IgD-negative memory B cell (primary cell): ENCODE results near the gene UVSSA. TPM values are rescaled to one million over a fixed set of nuclear protein-coding genes. Genes with fewer than 3 reads are reported as not detected.
A peak's percentile ranks its signal among the peaks of the same experiment; 100 is the strongest.

Source experiments
- H3K27ac Mint-ChIP-seq, 3 donors: one replicate each; pipeline ENCODE4 v1.8.0; 2020 to 2022; ENCODE audit warnings: mild to moderate bottlenecking in 3 of 3, mixed read lengths in 3 of 3, moderate library complexity in 1 of 3
- H3K27me3 Mint-ChIP-seq: one replicate; pipeline ENCODE4 v1.8.0; 2021; ENCODE audit warnings: mixed read lengths
- H3K36me3 Mint-ChIP-seq: one replicate; pipeline ENCODE4 v1.8.0; 2020; ENCODE audit warnings: mild to moderate bottlenecking, mixed read lengths
- H3K4me1 Mint-ChIP-seq, 3 donors: one replicate each; pipeline ENCODE4 v1.8.0; 2020 to 2022; ENCODE audit warnings: mixed read lengths in 3 of 3, mild to moderate bottlenecking in 1 of 3
- H3K4me3 Mint-ChIP-seq, 4 donors: one replicate each; pipeline ENCODE4 v1.8.0; 2020 to 2022; ENCODE audit warnings: mild to moderate bottlenecking in 4 of 4, mixed read lengths in 4 of 4, moderate library complexity in 3 of 4
- H3K9me3 Mint-ChIP-seq, 3 donors: one replicate each; pipeline ENCODE4 v1.8.0; 2020 to 2021; ENCODE audit warnings: mixed read lengths in 3 of 3, mild to moderate bottlenecking in 1 of 3
- polyA plus RNA-seq: library from polyadenylated mRNA; unstranded; fragments of 300-500 nt; fragmentation: Illumina TruSeq; gene quantifications from one replicate; pipeline ENCODE4 v1.2.3, GENCODE V29; 2021

The UVSSA gene
- polyA plus RNA-seq = 9.5 TPM

- no peaks in the 10 kb centered on the region for H3K27me3 Mint-ChIP-seq
- H3K9me3 Mint-ChIP-seq = no peaks in the 10 kb centered on the region
- H3K4me3 Mint-ChIP-seq = peak within 1 kb of the TSS; percentile 90 to 97 (median 96)
- peaks cover 2% of the 10 kb centered on the region for H3K36me3 Mint-ChIP-seq
- H3K27ac Mint-ChIP-seq = peak within 1 kb of the TSS; percentile 84 to 94 (median 93)
- H3K4me1 Mint-ChIP-seq = peaks cover 10 to 28% (median 21%) of the 10 kb centered on the region in 3 donors
These were observed at the start of gene UVSSA for GRCh38 chr4:1346781-1347409. Gene UVSSA (plus strand): TSS chr4:1347208. CDS start chr4:1348092, 884 bp downstream.

GRCh38 chr4:1297456-1298325 is 49.3 kb upstream of the UVSSA start:
- no peaks in the 10 kb centered on the region for H3K9me3 Mint-ChIP-seq
- H3K4me3 Mint-ChIP-seq = peak overlapping the region in 1 of 4 donors; percentile 23
- H3K27ac Mint-ChIP-seq = peak overlapping the region in 2 of 3 donors; percentile 22 to 60
- peaks cover 7 to 21% (median 14%) of the 10 kb centered on the region in 3 donors for H3K4me1 Mint-ChIP-seq
- no peaks in the 10 kb centered on the region for H3K36me3 Mint-ChIP-seq
- H3K27me3 Mint-ChIP-seq = no peaks in the 10 kb centered on the region

- peaks cover 8 to 21% (median 13%) of the 10 kb centered on the region in 3 donors for H3K4me1 Mint-ChIP-seq
- no peaks in the 10 kb centered on the region for H3K9me3 Mint-ChIP-seq
- no peaks in the 10 kb centered on the region for H3K27me3 Mint-ChIP-seq
- no peak overlapping the region for H3K27ac Mint-ChIP-seq
- peak overlapping the region in 2 of 4 donors; percentile 23 to 80 for H3K4me3 Mint-ChIP-seq
- no peaks in the 10 kb centered on the region for H3K36me3 Mint-ChIP-seq
These were observed 48.5 kb upstream of the UVSSA start for GRCh38 chr4:1298461-1298860.

- H3K27me3 Mint-ChIP-seq = no peaks in the 10 kb centered on the region
- H3K36me3 Mint-ChIP-seq = no peaks in the 10 kb centered on the region
- H3K4me3 Mint-ChIP-seq = peak overlapping the region in 1 of 4 donors; percentile 51
- H3K9me3 Mint-ChIP-seq = no peaks in the 10 kb centered on the region
- peaks cover 4 to 16% (median 8%) of the 10 kb centered on the region in 3 donors for H3K4me1 Mint-ChIP-seq
- peak overlapping the region in 1 of 3 donors; percentile 53 for H3K27ac Mint-ChIP-seq
These were observed 47.6 kb upstream of the UVSSA start for GRCh38 chr4:1299301-1299860.

- H3K36me3 Mint-ChIP-seq = peaks cover 4% of the 10 kb centered on the region
- no peak overlapping the region for H3K27ac Mint-ChIP-seq
- H3K27me3 Mint-ChIP-seq = no peaks in the 10 kb centered on the region
- no peaks in the 10 kb centered on the region for H3K9me3 Mint-ChIP-seq
- peaks cover 8 to 17% (median 13%) of the 10 kb centered on the region in 3 donors for H3K4me1 Mint-ChIP-seq
- peak overlapping the region in 1 of 4 donors; percentile 27 for H3K4me3 Mint-ChIP-seq
These were observed 46.2 kb upstream of the UVSSA start for GRCh38 chr4:1300466-1301455.

- Mint-ChIP-seq H3K4me3 (no peak overlapping the region), H3K27ac (peak overlapping the region in 2 of 3 donors; percentile 7 to 40), H3K27me3 (no peaks in the 10 kb centered on the region), H3K9me3 (no peaks in the 10 kb centered on the region), H3K4me1 (peaks cover 16 to 26% (median 23%) of the 10 kb centered on the region in 3 donors), H3K36me3 (peaks cover 8% of the 10 kb centered on the region)
These were observed 44.8 kb upstream of the UVSSA start for GRCh38 chr4:1302159-1302558.

- Mint-ChIP-seq H3K27ac (no peak overlapping the region), H3K9me3 (no peaks in the 10 kb centered on the region), H3K36me3 (peaks cover 10% of the 10 kb centered on the region), H3K27me3 (no peaks in the 10 kb centered on the region), H3K4me3 (peak overlapping the region in 1 of 4 donors; percentile 20), H3K4me1 (peaks cover 30 to 42% (median 38%) of the 10 kb centered on the region in 3 donors)
These were observed 41.7 kb upstream of the UVSSA start for GRCh38 chr4:1305261-1305711.

GRCh38 chr4:1305781-1306455 is 41.1 kb upstream of the UVSSA start:
- Mint-ChIP-seq H3K4me1 (peaks cover 30 to 43% (median 38%) of the 10 kb centered on the region in 3 donors), H3K9me3 (no peaks in the 10 kb centered on the region), H3K27ac (peak overlapping the region; percentile 29 to 90 (median 33)), H3K4me3 (peak overlapping the region in 2 of 4 donors; percentile 60 to 68), H3K27me3 (no peaks in the 10 kb centered on the region), H3K36me3 (peaks cover 10% of the 10 kb centered on the region)

GRCh38 chr4:1307951-1308735 is 38.9 kb upstream of the UVSSA start:
- Mint-ChIP-seq H3K9me3 (no peaks in the 10 kb centered on the region), H3K36me3 (peaks cover 12% of the 10 kb centered on the region)

GRCh38 chr4:1309261-1310010 is 37.6 kb upstream of the UVSSA start:
- peaks cover 16% of the 10 kb centered on the region for H3K36me3 Mint-ChIP-seq
- peak overlapping the region in 2 of 3 donors; percentile 21 to 62 for H3K27ac Mint-ChIP-seq
- H3K9me3 Mint-ChIP-seq = no peaks in the 10 kb centered on the region
- no peaks in the 10 kb centered on the region for H3K27me3 Mint-ChIP-seq
- peaks cover 22 to 50% (median 36%) of the 10 kb centered on the region in 3 donors for H3K4me1 Mint-ChIP-seq
- peak overlapping the region in 3 of 4 donors; percentile 29 to 85 (median 57) for H3K4me3 Mint-ChIP-seq

More at GRCh38 chr4:1307951-1308735, 38.9 kb upstream of the UVSSA start:
- no peaks in the 10 kb centered on the region for H3K27me3 Mint-ChIP-seq
- H3K4me3 Mint-ChIP-seq = no peak overlapping the region
- H3K4me1 Mint-ChIP-seq = peaks cover 22 to 49% (median 38%) of the 10 kb centered on the region in 3 donors
- H3K27ac Mint-ChIP-seq = no peak overlapping the region

GRCh38 chr4:1310031-1310795 is 36.8 kb upstream of the UVSSA start:
- H3K27me3 Mint-ChIP-seq = no peaks in the 10 kb centered on the region
- no peaks in the 10 kb centered on the region for H3K9me3 Mint-ChIP-seq
- H3K4me3 Mint-ChIP-seq = peak overlapping the region in 2 of 4 donors; percentile 65 to 74
- peaks cover 17 to 50% (median 36%) of the 10 kb centered on the region in 3 donors for H3K4me1 Mint-ChIP-seq
- peak overlapping the region in 1 of 3 donors; percentile 62 for H3K27ac Mint-ChIP-seq
- H3K36me3 Mint-ChIP-seq = peaks cover 15% of the 10 kb centered on the region
